ENCODE data around the gene BIRC6. TPM values are rescaled to one million over a fixed set of nuclear protein-coding genes. Genes with fewer than 3 reads are reported as not detected.

The BIRC6 gene
- polyA plus RNA-seq, 3 donors = 11.5 to 32.6 (median 12.9) TPM

DNA sequence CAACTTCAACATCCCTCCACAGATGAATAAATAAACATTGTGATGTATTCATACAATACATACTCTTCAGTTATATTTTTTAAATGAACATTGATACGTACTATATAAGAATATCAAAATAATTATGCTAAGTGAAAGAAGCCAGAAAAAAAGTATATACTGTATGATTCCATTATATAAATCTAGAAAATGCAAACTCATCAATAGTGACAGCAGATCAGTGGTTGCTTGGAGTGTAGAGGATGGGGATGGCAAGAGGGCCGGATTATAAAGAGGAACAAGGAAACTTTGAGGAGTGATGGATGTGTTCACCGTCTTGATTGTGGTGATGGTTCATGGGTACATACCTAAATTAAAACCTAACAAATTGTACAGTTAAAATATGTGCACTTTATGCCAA, 268.0 kb downstream of the BIRC6 start:
- Histone ChIP-seq H3K27ac (ENCODE audit: low read depth in 1 of 2, low read length in 2 of 2) (no peak overlapping the region), H3K79me2 (ENCODE audit: insufficient read depth, low read length) (peaks cover 12% of the 10 kb centered on the region), H3K9ac (ENCODE audit: insufficient read depth, low read length, poor library complexity, severe bottlenecking) (no peak overlapping the region), H3K9me3 (replicated peaks in 1 of 2; ENCODE audit: control insufficient read depth in 1 of 2, insufficient read depth in 1 of 2, low read length in 2 of 2) (no peaks in the 10 kb centered on the region), H3K4me2 (replicated peaks; ENCODE audit: extremely low read depth, low read length, poor library complexity, severe bottlenecking) (no peak overlapping the region), H2AFZ (ENCODE audit: insufficient read depth, low read depth, low read length, poor library complexity, severe bottlenecking) (no peak overlapping the region), H3K27me3 (ENCODE audit: control insufficient read depth in 2 of 2, insufficient read depth in 2 of 2, low read length in 2 of 2) (no peaks in the 10 kb centered on the region), H3K4me1 (ENCODE audit: control insufficient read depth in 1 of 2, insufficient read depth in 2 of 2, low read length in 2 of 2) (peaks cover 10 to 19% of the 10 kb centered on the region in 2 donors), H3K36me3 (replicated peaks in 1 of 2; ENCODE audit: control insufficient read depth in 1 of 2, insufficient read depth in 2 of 2, low read length in 2 of 2) (peaks cover 9 to 17% of the 10 kb centered on the region in 2 donors), H3K4me3 (replicated peaks in 1 of 3; ENCODE audit: low read depth in 2 of 3, low read length in 3 of 3) (no peak overlapping the region), H4K20me1 (ENCODE audit: insufficient read depth, low read length) (no peaks in the 10 kb centered on the region)
- TF ChIP-seq, protein P1, sequence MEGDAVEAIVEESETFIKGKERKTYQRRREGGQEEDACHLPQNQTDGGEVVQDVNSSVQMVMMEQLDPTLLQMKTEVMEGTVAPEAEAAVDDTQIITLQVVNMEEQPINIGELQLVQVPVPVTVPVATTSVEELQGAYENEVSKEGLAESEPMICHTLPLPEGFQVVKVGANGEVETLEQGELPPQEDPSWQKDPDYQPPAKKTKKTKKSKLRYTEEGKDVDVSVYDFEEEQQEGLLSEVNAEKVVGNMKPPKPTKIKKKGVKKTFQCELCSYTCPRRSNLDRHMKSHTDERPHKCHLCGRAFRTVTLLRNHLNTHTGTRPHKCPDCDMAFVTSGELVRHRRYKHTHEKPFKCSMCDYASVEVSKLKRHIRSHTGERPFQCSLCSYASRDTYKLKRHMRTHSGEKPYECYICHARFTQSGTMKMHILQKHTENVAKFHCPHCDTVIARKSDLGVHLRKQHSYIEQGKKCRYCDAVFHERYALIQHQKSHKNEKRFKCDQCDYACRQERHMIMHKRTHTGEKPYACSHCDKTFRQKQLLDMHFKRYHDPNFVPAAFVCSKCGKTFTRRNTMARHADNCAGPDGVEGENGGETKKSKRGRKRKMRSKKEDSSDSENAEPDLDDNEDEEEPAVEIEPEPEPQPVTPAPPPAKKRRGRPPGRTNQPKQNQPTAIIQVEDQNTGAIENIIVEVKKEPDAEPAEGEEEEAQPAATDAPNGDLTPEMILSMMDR (IDR thresholded peaks at IDR 0.05) = no peak
- Mint-ChIP-seq H3K4me1 (peaks cover 23% of the 10 kb centered on the region), H3K27ac (no peak overlapping the region), H3K4me3 (no peak overlapping the region), H3K36me3 (peaks cover 11 to 22% of the 10 kb centered on the region in 2 donors), H3K27me3 (ENCODE audit: low read depth in 3 of 3) (peaks cover 5 to 8% (median 6%) of the 10 kb centered on the region in 3 donors), H3K9me3 (peaks cover 0 to 4% (median 0%) of the 10 kb centered on the region in 7 donors)
- intact Hi-C loops (cut with micrococcal nuclease) = loop anchor here in 1 of 2 donors (5.0 kb wide), 1 partner anchor 972 kb away; the partner anchor contains the start of gene FAM98A
- WGBS (ENCODE audit: insufficient coverage) = no CpG with 5 or more reads among the region's 3 CpGs
- no peak for DNase-seq

DNA sequence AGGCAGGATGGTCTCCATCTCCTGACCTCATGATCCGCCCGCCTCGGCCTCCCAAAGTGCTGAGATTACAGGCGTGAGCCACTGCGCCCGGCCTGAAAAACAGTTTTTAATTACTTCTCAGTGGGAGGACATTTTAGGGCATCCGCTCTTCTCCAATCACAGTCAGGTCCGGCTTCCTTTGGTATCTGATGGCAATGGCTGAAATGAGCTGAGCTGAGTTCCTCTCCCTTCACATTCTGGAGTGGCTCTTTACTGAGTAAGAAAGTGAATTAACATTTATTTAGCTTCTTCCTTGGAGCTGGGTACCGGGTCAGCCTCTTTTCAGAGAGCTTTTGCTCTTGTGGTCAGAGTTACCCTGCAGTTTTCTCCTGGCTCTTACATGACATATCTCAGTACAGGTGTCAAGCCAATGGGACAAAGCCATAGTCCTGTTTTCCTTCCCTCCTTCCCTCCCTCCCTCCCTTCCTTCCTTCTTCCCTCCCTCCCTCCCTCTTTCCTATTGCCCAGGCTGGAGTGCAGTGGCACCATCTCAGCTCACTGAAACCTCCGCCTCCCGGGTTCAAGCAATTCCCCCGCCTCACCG, 269.9 kb downstream of the BIRC6 start:
- intact Hi-C loops (cut with micrococcal nuclease) = loop anchor here in 1 of 2 donors (5.0 kb wide), 1 partner anchor 971 kb away; the partner anchor contains the start of gene FAM98A
- H3K9ac ChIP-seq (ENCODE audit: insufficient read depth, low read length, poor library complexity, severe bottlenecking) = no peak overlapping the region
- H3K4me1 ChIP-seq (ENCODE audit: control insufficient read depth in 1 of 2, insufficient read depth in 2 of 2, low read length in 2 of 2) = peaks cover 10 to 19% of the 10 kb centered on the region in 2 donors
- peaks cover 5 to 8% (median 6%) of the 10 kb centered on the region in 3 donors for H3K27me3 Mint-ChIP-seq (ENCODE audit: low read depth in 3 of 3)
- H3K27me3 ChIP-seq (ENCODE audit: control insufficient read depth in 2 of 2, insufficient read depth in 2 of 2, low read length in 2 of 2) = no peaks in the 10 kb centered on the region
- H3K9me3 Mint-ChIP-seq = peaks cover 0 to 4% (median 0%) of the 10 kb centered on the region in 7 donors
- H3K36me3 Mint-ChIP-seq = peaks cover 14 to 23% of the 10 kb centered on the region in 2 donors
- peaks cover 8 to 19% of the 10 kb centered on the region in 2 donors for H3K36me3 ChIP-seq (replicated peaks in 1 of 2; ENCODE audit: control insufficient read depth in 1 of 2, insufficient read depth in 2 of 2, low read length in 2 of 2)
- no peaks in the 10 kb centered on the region for H4K20me1 ChIP-seq (ENCODE audit: insufficient read depth, low read length)
- peaks cover 23% of the 10 kb centered on the region for H3K4me1 Mint-ChIP-seq
- DNase-seq = no peak
- TF ChIP-seq, protein P1 (IDR thresholded peaks at IDR 0.05) = no peak
- peak overlapping the region; percentile 91 to 98 for H3K4me3 Mint-ChIP-seq
- H3K27ac ChIP-seq (ENCODE audit: low read depth in 1 of 2, low read length in 2 of 2) = no peak overlapping the region
- peak overlapping the region in 1 of 3 experiments; percentile 93 for H3K4me3 ChIP-seq (replicated peaks in 1 of 3; ENCODE audit: low read depth in 2 of 3, low read length in 3 of 3)
- H3K79me2 ChIP-seq (ENCODE audit: insufficient read depth, low read length) = peaks cover 14% of the 10 kb centered on the region
- H2AFZ ChIP-seq (ENCODE audit: insufficient read depth, low read depth, low read length, poor library complexity, severe bottlenecking) = peak overlapping the region; percentile 94
- 75% methylated on average over 9 of the region's 13 CpGs for WGBS (ENCODE audit: insufficient coverage)
- H3K27ac Mint-ChIP-seq = peak overlapping the region in 2 of 7 donors; percentile 76 to 86
- H3K9me3 ChIP-seq (replicated peaks in 1 of 2; ENCODE audit: control insufficient read depth in 1 of 2, insufficient read depth in 1 of 2, low read length in 2 of 2) = no peaks in the 10 kb centered on the region
- peak overlapping the region; percentile 87 for H3K4me2 ChIP-seq (replicated peaks; ENCODE audit: extremely low read depth, low read length, poor library complexity, severe bottlenecking)
